ENCODE measurements around the gene ALDOC.

Gene ALDOC

DNA sequence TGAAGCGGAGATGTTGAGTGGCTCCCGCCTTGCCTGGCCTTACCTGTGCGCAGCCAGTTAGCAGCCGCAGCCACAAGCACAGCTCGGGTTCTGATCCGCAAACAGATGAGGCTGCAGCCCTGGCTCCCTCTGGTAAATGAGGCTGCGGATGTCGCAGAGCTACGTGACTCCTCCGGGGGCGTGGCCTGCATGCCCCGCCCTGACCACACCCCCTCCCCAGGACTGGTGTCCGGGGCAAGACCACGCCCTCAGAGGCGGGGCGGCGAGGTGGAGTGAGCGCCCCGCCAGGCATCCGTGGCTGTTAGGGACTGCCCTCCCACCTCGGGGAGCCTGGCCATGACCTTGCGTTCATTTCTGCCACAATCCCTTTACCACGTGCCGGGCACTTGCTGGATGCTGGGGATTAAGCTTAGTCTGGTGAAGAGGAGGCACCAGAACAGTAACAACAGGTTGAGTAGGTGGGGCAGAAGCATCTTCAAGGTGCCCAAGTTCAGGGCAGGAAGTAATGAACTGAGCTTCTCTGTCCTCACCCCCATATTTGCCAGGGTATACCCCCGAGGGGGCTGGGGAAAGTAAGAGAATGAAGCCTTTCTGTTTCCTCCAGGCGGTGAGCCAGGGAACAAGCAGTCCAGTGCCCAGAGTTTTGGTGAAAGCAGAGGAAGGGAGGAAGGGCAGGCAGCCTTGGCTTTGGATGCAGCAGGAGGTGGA is at the start of gene ALDOC:
Gene ALDOC, minus strand, starts transcription at position 138 of the 708 bp plus-strand sequence. CDS start 1,363 bp downstream, outside the sequence.
- DNase-seq (ENCODE audit: low read depth): peak; percentile 91
- H3K4me3 ChIP-seq (ENCODE audit: low read depth, low read length): peak within 1 kb of the TSS; percentile 56
- TF ChIP-seq, protein P1, sequence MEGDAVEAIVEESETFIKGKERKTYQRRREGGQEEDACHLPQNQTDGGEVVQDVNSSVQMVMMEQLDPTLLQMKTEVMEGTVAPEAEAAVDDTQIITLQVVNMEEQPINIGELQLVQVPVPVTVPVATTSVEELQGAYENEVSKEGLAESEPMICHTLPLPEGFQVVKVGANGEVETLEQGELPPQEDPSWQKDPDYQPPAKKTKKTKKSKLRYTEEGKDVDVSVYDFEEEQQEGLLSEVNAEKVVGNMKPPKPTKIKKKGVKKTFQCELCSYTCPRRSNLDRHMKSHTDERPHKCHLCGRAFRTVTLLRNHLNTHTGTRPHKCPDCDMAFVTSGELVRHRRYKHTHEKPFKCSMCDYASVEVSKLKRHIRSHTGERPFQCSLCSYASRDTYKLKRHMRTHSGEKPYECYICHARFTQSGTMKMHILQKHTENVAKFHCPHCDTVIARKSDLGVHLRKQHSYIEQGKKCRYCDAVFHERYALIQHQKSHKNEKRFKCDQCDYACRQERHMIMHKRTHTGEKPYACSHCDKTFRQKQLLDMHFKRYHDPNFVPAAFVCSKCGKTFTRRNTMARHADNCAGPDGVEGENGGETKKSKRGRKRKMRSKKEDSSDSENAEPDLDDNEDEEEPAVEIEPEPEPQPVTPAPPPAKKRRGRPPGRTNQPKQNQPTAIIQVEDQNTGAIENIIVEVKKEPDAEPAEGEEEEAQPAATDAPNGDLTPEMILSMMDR (IDR thresholded peaks at IDR 0.05; ENCODE audit: control insufficient read depth, extremely low read depth, insufficient read depth): no peak

- no peak for DNase-seq (ENCODE audit: low read depth)
- no peak overlapping the region for H3K4me3 ChIP-seq (ENCODE audit: low read depth, low read length)
- TF ChIP-seq, protein P1 (IDR thresholded peaks at IDR 0.05; ENCODE audit: control insufficient read depth, extremely low read depth, insufficient read depth): no peak
Observed at GRCh38 chr17:28624148-28624547, 47.5 kb upstream of the ALDOC start.

DNA sequence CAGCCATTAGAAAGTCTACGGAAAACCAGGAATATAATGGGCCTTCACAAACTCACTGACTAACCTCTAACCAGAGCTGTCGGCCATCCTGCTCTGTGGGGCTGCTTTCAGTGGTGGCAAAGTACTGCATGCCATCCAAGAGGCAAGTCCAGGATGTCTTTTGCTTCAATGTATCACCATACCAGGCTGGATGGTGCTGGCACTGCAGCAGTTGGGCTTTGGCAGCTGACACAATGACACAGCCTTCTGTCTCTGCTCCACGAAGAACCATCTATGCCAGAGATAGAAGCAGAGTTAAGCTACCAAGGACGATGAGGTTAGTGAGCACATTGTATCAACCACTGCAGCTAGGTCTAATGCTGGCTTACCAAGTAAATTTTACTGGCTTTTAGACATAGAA is 47.0 kb upstream of the ALDOC start:
- no peak overlapping the region for H3K4me3 ChIP-seq (ENCODE audit: low read depth, low read length)
- TF ChIP-seq, protein P1 (IDR thresholded peaks at IDR 0.05; ENCODE audit: control insufficient read depth, extremely low read depth, insufficient read depth): no peak
- DNase-seq (ENCODE audit: low read depth): no peak

DNA sequence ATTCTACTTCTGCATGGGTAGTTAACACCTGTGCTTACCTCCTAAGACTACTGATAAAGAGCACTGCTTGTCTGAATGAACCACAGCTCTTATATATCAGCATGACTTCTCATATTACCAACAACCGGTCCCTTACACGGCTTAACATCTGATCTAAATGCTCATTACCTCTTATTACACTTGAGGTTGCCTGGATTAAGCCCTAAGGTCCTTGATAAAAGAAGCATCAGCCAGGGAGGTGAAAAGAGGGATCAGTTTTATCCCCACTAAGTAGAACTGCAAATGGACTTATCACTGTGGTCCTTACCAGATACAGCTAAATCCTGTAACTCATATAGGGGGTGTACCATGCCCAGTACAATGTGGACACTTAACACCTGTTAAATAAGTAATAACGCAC is 45.5 kb upstream of the ALDOC start:
- TF ChIP-seq, protein P1 (IDR thresholded peaks at IDR 0.05; ENCODE audit: control insufficient read depth, extremely low read depth, insufficient read depth): no peak
- DNase-seq (ENCODE audit: low read depth): no peak
- no peak overlapping the region for H3K4me3 ChIP-seq (ENCODE audit: low read depth, low read length)

DNA sequence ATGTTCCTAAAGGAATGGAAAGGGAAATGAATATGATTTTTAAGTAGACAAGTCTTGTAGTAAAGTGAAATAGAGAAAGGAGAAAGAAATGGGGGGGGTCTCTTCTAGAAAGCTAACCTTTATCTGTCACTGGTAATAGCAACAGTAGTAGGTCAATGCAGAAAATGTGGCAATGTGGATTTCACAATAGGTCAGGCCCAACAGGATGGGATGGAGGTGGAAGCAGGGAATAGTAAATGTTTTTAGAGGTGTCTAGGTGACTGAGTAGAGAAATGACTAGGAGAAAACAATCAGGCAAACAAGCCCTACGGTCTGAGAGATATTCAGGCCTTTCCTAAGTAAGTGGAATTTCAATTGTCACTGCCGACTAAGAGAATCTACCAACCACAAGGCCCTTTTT is 43.3 kb upstream of the ALDOC start:
- TF ChIP-seq, protein P1 (IDR thresholded peaks at IDR 0.05; ENCODE audit: control insufficient read depth, extremely low read depth, insufficient read depth): no peak
- no peak overlapping the region for H3K4me3 ChIP-seq (ENCODE audit: low read depth, low read length)
- no peak for DNase-seq (ENCODE audit: low read depth)

- no peak overlapping the region for H3K4me3 ChIP-seq (ENCODE audit: low read depth, low read length)
- TF ChIP-seq, protein P1 (IDR thresholded peaks at IDR 0.05; ENCODE audit: control insufficient read depth, extremely low read depth, insufficient read depth): no peak
- no peak for DNase-seq (ENCODE audit: low read depth)
Observed at GRCh38 chr17:28618464-28618863, 41.8 kb upstream of the ALDOC start.

- H3K4me3 ChIP-seq (ENCODE audit: low read depth, low read length): no peak overlapping the region
- no peak for DNase-seq (ENCODE audit: low read depth)
- TF ChIP-seq, protein P1 (IDR thresholded peaks at IDR 0.05; ENCODE audit: control insufficient read depth, extremely low read depth, insufficient read depth): no peak
Observed at GRCh38 chr17:28616281-28616680, 39.6 kb upstream of the ALDOC start.
